A204.1 (cell line): ENCODE data around the gene RFESD.
"Not testable (repeated sequence)": the region's sequence is repeated elsewhere in the genome, so short reads cannot be mapped to it uniquely, and the experiment has no call there.

Experiments used
- FAIRE-seq: peaks from 2 replicates; lab custom pipeline; 2012; peaks lifted over from hg19 to GRCh38; lab: Jason Lieb, UNC

Gene RFESD

DNA sequence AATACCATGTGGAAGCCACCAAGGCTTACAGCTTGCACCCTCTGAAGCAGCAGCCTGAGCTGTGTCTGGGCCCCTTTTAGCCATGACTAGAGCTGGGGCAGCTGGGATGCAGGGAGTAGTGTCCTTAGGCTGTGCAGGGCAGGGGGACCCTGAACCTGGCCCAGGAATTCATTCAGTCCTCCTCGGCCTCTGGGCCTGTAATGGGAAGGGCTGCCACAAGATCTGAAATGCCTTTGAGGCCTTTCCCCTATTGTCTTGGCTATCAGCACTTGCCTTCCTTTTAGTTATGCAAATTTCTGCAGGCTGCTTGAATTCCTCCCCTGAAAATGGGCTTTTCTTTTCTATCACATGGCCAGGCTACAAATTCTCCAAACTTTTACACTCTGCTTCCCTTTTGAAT is 17.6 kb upstream of the RFESD start:
- FAIRE-seq, result no peak

DNA sequence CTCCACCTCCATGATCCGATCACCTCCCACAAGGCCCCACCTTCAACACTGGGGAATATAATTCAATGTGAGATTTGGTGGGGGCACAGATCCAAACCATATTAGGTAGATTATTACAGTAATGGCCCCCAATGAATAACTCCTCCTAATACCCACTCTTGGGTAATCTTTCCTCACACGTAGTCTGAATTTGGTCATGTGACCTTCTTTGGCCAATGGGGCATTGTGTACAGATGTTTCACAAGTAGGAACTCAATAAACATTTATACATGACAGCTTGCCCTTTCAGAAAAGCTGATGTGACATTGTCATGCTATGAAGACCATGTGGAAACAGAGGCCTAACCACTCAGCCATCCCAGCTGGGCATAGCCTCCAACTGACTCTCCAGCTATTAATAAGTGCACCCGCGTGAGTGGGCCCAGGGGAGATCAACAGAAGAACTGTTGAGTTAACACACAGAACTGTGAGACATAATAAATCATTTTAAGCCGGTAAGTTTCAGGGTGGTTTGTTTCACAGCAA is 16.1 kb upstream of the RFESD start:
- no peak for FAIRE-seq

DNA sequence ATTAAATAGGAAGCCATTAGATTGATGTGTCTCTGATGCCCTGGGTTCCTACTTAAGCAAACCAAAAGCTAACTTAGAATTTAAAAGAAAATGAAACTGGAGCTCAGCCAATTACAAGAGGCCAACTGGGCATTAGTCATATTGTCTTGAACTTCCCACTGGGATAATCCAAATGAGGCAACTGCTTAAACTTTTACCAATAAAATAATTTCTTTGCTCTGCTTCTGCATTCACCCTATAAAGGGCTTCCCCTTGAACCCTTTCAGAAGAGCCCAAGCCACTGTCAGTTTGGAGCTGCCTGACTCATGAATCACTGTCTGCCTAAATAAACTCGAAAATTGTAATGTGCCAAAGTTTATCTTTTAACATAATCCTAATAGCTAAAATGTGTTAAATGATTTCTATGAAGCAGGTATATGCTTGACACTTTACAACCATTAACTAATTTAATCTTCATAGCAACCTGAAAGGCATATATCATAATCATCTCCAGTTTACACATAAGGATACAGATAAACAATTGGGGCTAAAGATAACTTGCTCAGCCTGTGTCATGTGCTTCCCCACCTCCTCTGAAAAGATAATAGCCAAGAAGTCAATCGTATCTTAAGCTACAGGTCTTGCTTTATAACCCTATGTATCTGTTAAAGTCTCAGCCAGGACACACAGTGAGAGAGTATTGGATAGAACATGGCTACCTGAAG is 15.2 kb upstream of the RFESD start:
- no peak for FAIRE-seq

DNA sequence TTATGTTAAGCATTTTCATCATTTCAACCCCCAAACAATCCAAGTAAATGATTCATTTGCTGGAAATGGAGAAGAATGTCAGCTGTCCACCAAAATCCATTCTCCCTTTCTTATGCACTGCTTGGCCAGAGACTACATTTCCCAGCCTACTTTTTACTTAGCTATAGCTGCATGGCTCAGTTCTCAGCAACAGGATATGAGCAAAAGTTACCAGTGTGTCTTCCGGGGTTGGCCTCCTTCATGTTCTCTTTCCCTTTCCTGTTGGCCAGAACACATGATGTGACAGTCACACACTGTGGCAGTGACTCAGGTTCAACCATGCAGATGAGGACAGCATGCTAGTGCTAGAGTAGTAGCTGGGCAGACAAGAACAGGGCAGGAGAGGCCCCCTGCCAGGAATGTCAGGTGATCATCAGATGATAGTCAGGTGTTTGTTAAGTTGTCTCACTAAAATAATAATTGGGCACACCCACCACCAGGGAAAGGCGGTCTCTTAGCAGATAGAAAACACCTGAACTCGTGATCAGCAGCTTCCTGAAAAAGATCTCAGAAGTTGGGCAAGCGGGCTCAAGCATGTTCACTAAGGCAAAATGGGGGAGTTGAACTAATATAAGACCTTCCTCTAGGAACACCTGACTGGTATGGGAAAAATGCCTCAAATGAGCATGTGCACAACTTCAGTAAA is 14.4 kb upstream of the RFESD start:
- no peak for FAIRE-seq

DNA sequence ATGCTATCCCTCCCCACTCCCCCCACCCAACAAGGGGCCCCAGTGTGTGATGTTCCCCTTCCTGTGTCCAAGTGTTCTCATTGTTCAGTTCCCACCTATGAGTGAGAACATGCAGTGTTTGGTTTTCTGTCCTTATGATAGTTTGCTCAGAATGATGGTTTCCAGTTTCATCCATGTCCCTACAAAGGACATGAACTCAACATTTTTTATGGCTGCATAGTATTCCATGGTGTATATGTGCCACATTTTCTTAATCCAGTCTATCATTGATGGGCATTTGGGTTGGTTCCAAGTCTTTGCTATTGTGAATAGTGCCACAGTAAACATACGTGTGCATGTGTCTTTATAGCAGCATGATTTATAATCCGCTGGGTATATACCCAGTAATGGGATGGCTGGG is 13.6 kb upstream of the RFESD start:
- not testable (repeated sequence) for FAIRE-seq

DNA sequence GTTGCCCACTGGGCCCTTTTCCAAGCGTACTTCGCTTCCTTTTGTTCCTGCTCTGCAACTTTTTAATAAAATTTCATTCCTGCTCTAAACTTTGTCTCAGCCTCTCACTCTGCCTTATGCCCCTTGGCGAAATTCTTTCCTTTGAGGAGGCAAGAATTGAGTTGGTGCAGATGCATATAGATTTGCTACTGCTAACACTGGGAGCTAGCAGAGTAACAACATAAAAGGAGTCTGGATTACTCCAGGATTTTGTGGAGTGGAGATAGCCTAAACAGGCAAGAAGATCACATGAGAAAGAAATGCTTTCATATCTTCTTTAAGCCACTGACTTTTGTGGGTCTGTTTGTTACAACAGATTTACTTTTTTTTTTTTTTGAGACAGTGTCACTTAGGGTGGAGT is 12.9 kb upstream of the RFESD start:
- FAIRE-seq, result no peak

DNA sequence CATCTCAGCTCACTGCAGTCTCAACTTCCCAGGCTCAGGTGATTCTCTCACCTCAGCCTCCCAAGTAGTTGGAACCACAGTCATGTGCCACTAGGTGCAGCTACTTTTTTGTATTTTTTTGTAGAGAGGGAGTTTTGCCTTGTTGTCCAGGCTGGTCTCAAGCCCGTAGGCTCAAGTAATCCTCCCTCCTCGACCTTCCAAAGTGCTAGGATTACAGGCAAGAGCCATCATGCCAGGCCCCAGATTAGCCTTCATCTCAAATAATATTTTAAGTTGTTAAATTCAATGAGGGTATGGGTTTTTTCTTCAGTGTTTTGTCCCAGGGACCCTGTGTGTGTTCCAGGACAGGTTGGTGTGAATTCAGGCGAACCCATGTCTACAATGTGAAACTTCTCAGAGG is 12.5 kb upstream of the RFESD start:
- no peak for FAIRE-seq

DNA sequence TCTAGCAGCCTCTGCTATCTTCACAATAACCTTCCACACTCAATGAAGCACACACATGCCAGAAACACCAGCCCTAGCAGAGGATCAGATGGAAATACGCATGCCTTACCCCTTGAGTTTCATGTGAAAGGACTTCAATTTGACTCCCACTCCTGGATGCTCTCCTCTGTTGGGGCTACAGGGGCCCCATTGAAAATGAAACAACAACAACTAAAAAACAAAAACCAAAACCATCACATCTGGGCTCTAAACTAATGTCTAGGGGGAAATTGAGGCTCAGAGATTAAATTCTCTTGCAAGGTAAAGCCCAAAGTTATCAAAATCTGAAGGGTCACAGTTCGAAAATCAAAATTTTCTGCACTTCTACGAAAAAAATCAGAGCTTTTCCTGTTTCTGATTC is 7.9 kb upstream of the RFESD start:
- FAIRE-seq, result no peak

DNA sequence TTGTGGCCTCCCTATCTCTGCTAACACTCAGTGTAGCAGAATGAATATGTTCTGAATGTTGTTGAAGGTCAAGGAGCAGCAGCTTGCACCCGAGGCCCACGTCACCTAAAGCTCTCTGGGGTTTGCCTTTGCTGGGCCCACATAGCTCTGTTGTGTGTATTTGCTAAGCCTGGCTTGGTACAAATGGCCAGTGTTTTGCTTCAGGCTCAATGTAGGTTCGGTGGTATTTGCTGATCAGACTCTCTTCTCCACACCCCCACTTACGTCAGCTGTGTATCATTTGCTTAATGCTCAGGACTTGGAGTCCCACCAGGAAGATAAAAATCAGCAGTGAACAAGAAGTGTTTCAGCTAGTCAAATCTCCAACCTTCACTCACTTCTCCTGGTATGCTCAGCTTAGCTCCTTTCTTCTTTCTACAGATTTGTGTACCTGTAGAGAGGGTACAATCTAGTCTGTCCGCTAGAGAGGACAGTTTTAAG is 4.8 kb upstream of the RFESD start:
- FAIRE-seq, result no peak

DNA sequence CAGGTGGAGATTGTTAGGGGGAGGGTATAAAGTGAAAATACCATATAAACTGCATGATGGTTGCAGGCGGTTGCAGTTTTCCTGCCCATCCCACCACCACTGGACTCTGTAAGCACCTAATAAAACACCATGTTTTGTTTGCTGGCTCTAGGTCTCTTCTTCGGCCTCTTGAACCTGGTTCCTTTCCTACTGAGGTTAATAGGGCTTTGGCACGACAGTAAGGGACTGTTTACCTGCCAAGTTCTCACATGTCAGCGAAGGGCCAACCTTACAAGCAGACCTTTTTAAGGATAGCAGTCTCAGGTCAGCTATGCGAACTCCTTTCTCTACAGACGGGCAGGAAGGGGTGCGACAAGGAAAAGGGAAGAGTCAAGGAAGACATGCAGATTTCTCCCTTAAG is 3.4 kb upstream of the RFESD start:
- no peak for FAIRE-seq

DNA sequence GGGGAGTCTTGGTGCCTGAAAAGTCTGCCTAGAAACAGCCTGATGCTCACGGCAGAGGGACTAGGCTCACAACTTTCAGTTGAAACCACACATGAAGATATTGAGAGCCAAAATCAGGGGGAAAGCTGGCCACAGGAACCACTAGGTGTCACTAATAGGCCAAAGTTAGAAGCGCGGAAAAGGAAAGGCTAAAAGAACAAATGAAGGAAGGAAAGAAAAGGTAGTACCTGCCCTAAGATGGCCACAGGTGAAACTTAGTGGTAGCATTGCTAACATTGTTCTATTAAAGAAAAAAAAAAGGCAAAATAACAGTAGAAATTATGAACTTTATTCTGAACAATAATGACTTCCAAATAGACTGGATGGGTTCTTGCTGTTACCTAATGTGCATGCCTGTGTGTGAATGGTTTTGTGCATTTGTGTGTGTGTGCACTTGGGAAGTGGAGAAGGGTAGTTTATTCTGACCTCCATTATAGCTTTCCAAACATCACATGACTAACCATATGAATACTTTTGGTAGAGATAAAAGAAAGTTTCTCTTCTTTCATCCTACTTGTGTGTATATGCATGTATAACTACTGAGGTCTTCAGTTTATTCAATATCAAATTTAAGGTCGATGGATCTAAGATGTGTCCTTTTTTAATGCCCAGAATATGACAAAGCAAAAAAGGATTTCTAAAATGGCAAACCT is 2.1 kb upstream of the RFESD start:
- no peak for FAIRE-seq

DNA sequence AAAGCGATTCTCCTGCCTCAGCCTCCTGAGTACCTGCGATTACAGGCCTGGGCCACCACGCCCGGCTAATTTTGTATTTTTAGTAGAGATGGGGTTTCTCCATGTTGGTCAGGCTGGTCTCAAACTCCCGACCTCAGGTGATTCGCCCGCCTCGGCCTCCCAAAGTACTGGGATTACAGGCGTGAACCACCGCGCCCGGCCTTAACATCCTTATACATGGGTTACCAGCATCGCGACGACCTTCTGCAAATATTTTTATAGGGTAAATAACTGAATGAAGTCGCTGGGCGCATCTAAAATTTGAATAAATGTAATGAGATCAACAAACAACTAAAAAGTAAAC is 380 bp upstream of the RFESD start:
- not testable (repeated sequence) for FAIRE-seq

DNA sequence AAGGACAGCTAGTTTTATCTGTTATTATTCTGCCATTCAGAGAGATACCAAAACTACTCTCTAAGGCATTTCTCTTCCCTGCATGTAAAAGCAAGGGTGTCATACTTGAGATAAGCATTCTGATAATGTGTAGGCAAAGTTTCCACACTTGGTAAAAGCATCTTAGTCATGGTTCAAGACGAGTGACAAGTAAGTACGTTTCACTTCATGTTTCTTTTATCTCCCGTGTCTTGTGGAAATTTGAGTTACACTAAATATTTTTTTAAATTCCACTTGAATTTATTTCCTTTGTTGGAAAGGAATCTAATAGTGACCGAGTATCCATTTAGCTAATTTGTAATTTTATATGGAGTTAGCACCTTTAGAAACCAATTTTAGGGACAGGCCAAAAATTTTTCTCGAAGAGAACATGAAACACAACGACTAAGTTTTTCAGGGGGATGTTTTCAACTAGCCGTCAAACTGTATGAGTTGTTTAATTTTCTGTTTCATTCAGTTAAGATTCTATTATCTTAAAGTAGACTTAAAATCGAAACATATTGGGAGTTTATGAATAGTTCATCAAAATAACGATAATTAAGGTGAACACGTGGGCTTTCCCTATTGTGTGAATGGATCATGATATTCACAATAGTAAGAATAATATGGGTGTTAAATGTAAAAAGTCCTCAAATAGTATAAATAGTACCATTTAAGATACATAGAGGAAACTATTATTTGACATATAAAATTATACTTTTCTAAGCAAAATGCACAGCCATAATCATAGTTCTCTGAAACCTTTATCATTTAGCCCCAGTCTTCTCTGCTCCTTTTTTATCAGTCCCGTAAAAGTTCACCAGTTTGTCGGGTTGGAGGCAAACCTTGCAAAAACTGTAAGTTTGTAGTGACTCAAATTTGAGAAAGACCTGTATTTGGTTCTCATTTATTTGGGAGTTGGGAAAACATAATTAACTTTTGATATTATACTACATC is 1.6 kb downstream of the RFESD start:
- no peak for FAIRE-seq

DNA sequence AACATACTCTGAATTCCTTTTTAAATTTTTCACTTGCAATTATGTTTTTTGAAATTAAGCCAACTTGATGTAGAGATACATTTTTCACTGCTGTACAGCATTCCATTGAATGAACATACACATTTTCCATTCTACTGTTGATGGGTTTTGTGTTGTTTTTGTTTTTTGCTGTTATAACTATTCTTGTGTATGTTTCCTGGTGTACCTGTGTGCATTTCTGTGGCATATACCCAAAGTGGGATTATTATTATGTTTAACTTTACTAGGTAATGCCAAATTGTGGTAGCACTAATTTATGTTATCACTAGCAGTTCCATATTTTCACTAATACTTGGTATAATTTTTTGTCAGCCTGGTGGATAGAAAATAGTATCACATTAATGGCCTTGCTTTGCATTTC is 2.7 kb downstream of the RFESD start:
- FAIRE-seq, result no peak

DNA sequence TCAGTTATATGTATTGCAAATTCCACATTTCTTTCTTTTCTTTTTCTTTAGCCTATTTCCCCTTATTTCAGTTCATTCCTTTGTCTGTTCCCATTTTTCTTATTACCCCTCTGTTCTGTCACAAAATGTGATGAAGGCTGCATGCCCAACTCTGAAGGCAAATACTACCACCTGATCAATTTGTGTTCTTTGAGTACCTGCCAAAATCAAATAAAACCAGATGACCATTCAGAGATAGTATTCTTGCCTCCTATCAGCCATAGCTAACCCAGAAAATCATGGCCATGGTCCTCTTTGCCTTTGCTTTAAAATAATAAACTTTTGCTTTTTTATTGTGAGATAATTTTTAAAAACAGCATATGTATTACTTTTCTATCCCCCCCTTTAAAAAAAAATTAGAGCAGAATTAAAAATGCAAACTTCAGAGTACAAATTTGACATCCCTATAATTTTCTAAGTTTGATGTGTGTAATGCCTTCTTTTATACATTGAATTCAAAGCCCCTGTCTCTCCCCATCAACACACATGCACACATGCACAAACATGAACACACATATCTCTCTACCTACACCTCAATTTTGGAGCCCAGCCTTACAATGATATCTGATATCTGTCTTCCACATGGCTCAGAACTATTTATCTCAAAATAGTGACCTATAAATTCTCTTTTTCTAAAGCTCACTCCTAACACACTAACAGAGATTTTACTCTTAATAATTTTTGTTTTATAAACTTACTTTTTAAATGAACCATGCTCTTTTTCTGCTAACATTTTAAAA is 3.5 kb downstream of the RFESD start:
- FAIRE-seq, result no peak

DNA sequence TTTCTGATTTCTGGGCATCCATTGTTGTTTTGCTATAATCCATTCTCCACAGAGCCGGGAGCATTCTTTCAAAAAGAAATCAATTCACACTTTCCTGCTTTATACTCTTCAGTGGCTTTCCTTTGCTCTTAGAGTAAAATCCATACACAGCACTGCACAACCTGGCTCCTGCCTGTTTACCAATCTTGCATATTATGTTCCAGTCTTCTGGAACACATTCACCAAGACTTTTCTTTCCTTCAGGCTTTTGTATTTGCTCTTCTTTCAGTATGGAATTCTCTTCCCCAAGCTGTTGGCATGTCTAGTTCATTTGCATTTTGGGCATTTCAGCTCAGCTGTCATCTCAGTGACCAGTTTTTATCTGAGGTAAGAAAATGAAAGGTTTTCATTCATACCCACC is 6.3 kb downstream of the RFESD start:
- no peak for FAIRE-seq

DNA sequence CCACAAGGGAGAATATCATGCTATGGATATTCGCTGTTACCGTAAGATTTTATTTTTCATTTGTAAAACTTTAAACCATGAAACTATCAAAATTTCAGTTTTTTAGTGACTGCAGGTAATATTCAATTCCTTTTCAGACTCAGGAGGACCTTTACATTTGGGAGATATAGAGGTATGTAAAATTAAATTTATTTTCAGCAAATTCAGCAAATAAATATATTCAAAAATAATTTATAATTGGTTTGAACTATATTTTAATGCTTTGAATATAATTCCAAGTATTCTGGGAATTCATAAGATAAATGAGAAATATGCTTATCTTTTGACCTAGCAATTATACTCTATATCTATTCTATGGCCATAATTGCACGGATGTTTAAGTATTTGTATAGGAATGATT is 7.6 kb downstream of the RFESD start:
- FAIRE-seq, result peak; percentile 3

DNA sequence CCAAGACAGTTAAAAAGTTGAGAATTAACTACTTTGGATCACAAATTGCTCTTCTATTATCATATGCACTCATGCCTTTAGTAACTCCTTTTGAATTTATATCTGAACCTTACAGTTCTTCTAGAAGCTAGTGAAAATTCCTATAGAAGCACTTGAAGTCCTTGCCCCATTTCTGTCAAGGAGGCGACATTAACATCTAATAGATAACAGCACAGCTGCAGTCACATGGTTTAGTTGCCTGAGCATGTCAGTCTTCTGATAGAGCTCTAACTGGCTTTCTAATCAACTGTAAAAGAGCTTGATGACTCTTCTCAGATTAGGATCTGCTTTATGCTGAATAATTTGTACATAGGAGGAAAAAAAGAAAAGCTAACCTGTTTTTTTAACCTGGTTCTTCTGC is 9.0 kb downstream of the RFESD start:
- FAIRE-seq, result no peak

DNA sequence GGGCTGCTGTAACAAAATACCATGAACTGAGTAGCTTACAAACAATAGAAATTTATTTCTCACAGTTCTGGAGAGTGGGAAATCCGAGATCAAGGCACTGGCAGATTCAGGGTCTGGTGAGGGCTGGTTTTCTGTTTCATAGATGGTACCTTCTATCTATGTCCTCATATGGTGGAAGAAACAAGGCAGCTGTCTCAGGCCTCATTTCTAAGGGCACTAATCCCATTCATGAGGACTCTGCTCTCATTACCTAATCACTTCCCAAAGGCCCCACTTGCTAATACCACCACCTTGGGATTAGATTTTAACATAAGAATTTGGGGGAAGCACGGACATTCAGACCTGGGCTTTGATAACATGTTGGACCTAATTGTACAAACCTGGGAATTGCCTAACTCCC is 13.5 kb downstream of the RFESD start:
- no peak for FAIRE-seq

DNA sequence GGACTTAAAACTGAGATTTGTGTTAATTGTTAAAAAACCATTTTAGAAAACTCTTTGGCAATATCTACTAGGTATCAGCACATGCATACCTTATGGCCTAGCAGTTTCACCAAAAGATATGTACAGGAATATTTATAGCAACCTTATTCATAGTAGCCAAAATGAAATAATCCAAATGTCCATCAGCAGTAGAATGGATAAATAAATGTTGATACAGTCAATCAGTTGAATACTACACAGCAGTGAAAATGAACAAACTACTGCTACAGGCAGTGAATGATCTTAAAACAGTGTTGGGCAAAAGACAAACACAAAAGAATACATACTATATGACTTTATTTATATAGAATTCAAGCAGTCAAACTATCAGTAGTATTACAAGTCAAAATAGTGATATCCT is 16.4 kb downstream of the RFESD start:
- no peak for FAIRE-seq

DNA sequence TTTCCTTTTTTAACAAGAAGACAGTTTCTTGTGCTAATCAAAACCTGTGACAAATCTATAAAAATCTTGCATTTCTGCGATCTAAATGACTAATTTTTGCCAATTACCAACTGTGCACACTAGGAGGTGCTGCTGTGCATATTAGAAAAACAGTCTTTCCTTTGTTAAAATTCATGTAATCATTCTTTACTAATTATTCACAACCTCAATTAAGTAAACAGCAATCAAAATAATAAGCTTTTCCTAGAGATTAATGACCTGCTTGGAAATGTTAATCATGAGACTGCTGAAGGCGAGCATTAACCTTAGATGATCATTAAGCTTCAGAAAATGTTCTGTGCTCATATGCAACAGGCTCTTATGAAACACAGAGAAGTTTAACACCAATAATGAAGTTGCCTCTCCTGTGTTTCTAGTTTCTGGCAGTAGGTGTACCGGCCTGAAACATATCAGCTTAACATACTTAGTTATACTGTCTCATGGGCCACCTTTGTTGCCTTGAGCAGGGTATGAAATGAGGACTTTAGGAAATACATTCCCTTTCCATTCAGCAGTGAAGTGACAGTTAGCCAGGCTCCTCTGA is 17.7 kb downstream of the RFESD start:
- FAIRE-seq, result peak; percentile 87
